Skin epidermis (tissue), 12 donors: ENCODE results near the gene ZNF112.
"Not testable (repeated sequence)": the region's sequence is repeated elsewhere in the genome, so short reads cannot be mapped to it uniquely, and the experiment has no call there.

Source experiments
- H3K27ac ChIP-seq, 21 experiments: fragments of 200-600 bp; sonication (generic) in 11 of 21; one replicate each; pipeline ENCODE4 v1.5.0; 2020; ENCODE audit warnings: mild to moderate bottlenecking in 3 of 21, inconsistent platforms in 2 of 21, moderate library complexity in 2 of 21
- H3K4me3 ChIP-seq, 7 experiments: fragments of 200-600 bp; sonication (generic) in 2 of 7; one replicate each; pipeline ENCODE4 v1.5.0; 2020; ENCODE audit warnings: inconsistent platforms in 2 of 7, mild to moderate bottlenecking in 2 of 7, moderate library complexity in 1 of 7

The ZNF112 gene

DNA sequence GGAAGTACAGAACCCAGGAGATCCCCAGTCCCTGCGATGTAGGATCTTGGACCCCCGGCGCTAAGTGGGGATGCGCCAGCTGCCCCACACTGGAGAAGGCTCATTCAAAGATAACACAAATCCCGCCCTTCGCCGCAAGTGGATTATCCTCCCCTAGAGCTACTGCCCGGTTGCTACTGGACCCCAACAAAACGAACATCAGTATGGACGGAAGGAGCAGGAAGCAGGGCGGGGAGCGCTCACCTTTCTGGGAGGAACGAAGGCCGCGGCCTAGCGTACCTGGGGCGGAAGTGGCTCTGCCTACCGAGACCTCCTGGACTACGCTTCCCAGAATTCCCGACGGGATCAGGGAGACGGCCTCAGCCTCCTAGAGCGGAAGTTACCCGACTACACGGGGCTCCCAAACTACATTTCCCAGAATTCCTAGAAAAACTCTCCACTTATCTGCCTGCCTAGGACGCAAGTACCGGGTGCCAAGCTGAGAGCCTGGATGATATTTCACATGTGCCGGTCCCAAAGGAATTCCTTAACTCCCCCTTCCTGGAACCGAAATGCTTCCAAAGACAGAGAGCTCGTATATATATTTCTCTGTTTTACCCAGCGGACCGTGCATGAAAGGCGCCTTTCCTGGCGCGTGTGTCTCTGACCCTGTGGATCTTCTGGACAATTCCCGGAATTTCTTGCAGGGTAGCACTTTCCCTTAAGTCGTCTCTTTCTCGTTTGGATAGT lies at the start of gene ZNF112:
TSS of gene ZNF112 (minus strand) at position 298 of the 729 bp plus-strand sequence. CDS start 16,141 bp downstream, outside the sequence.
- peak within 1 kb of the TSS in 15 of 21 experiments; percentile 13 to 77 (median 60) for H3K27ac ChIP-seq

DNA sequence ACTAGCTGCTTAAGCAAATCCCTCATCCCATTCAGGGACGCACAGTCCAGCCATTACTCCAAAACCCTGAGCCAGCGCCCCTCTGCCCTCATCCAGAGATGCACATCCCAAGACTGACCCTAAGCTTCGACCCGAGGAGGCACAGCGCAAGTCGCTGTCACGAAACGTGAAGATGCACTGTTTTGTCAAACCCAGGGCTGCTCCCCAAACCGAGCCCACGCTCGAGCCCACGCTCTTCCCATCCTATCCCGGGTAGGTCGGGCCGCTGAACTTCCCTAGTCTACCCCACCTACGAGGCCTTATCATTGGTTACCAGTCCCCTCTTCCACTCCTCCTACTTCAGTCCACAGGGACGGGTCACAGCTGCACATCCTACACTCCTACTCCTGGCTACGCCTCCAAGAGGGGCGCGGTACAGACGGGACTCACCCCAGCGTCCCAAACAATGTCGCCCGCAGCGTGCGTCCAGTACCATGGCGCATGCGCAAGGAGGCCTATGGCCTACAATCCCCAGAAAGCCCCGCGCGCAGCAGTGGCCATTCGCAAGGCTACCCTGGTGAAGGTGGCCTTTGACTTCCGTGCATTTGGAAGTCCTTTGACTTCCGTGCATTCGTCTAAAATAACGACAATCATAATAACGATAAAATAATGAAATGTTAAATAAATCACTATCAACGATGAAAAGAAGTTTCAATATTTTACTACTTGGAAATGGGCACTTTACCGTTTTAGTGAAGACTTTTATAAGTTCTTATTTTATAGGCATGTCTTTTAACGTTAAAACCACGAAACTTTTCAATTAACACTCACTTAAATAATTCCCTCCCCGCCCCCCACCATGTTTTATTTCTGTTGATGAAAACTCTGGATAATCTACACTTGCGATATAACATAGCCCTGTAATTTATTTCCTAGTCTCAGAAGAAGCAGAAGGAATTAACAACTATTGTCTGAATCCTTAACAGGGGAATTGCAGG lies 44.9 kb upstream of the ZNF112 start, which contains the start of gene ZNF285:
TSS of gene ZNF285 (minus strand) at position 470 of the 977 bp plus-strand sequence. CDS start 4,395 bp downstream, outside the sequence.
- Histone ChIP-seq H3K27ac (no peak within 1 kb of the TSS), H3K4me3 (peak within 1 kb of the TSS; percentile 18 to 49 (median 33))

More for the DNA sequence above, at the start of gene ZNF112:
- H3K4me3 ChIP-seq, result peak within 1 kb of the TSS; percentile 22 to 59 (median 40)

DNA sequence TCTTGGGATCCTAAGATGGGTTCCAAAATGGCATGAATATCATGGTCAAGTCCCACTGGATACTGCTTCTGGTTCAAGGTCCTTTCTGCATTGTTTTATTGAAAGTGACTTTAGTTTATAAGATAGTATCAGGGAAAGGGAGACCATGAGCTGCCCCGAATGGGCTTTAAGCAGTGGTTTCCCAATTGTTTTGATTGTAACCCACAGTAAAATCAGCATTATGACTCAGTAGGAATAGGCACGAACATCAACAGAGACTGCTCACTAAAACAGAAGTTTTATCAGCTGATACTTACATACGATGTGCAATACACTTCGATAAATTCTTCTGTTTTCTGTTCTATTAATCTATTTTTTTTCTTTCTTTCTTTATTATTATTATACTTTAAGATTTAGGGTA lies 32.8 kb upstream of the ZNF112 start:
- H3K27ac ChIP-seq, H3K4me3 ChIP-seq: not testable (repeated sequence)

DNA sequence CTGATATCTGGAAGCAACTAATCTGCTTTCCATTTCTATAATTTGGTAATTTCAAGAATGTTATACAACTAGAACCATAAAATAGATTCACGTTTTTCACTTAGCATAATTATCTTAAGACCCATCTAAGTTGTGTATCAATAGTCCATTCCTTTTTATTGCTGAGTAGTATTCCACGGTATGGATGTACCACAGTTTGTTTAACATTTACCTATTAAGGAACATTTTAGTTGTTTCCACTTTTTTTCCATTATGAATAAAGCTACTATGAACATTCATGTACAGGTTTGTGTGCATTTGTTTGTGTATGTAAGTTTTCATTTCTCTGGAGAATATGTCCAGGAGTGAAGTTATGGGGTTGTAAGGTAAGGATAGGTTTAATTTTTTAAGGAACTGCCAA lies 18.3 kb upstream of the ZNF112 start:
- H3K4me3 ChIP-seq, result no peak overlapping the region
- H3K27ac ChIP-seq, result no peak overlapping the region

DNA sequence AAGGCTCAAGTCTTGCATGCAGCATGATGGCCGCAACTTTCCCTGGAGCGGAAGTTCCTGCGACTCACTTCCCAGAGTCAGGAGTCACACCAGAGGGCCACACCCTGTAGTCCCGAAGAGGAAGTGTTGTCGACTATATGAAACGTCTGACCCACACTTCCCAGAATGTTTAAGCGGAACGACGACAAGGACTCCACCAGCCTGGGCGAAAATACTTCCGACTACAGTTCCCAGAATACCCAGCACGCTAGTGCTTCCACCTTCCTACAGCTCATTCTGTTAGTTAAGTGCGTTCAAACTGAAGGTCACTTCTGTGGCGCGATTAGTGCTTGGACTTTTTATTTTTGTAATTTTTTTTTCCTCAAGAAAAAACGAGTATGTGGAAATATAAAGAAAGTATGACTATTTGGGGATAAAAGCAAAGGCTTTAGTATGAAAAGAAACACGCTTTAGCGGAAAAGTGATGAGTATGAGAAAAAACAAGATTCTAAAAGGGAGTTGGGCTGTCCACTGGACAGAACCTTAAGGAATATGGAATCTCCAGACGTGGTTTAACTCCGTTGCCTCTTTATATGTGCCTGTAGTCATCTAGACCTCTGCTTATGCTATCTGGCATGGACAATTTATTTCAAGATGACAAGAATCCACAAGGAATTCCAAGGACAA lies 15.5 kb upstream of the ZNF112 start:
- H3K4me3 ChIP-seq, result no peak overlapping the region
- no peak overlapping the region for H3K27ac ChIP-seq

DNA sequence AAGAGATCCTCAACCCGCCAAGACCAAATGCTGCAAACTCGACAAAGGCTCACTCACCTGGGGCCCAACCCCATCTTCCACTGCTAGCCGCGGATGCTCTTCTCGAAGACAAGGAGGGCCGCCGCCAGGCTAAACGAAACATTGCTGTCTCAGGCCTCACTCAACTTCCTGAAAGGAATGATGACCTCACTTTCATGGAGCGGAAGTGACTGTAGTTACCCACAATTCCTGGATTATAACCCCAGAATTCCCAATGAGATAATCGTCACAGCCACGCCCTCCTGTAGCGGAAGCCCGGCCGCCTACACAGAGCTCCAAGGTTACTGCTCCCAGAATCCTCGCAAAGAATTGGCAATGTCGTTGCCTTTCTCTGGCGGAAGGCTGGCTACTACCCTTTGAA lies 10.5 kb upstream of the ZNF112 start:
- Histone ChIP-seq H3K4me3 (no peak overlapping the region), H3K27ac (no peak overlapping the region)

DNA sequence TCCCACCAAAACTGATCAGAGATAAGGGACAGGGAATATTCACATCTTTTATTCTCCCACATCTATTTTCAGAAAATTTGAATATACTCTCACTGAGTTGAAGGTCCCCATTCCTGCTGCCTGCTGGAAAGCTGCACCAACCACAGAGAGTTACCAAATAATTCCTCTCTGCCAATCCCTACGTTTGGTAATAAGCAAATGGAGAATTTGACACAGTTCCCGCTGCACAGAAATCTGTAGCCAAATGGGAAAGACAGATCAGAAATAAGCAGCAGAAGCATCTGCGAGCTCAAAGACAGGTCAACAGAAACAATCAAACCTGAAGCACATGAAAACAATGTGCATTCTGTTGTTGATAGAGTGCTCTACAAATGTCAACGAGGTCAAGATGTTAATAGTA lies 9.9 kb downstream of the ZNF112 start:
- H3K27ac ChIP-seq, result no peak overlapping the region
- H3K4me3 ChIP-seq, result no peak overlapping the region

DNA sequence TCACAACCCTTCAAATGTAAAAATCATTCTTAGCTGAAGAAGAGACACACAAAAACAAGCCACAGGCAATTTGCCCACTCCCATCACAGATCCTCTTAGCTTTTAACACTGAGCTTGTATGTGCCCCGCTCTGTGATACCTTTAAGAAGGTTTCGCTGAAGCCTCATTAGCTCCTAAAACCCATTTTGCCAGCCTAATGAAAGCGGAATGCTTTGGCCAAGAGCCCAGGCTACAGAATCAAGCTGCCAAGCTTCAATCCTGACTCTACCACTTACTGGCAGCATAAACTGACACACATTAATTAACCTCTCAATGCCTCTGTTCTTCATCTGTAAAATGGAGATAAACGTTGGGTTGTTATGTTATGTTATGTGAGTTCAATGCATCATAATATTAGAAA lies 10.5 kb downstream of the ZNF112 start:
- H3K4me3 ChIP-seq, result no peak overlapping the region
- no peak overlapping the region for H3K27ac ChIP-seq

DNA sequence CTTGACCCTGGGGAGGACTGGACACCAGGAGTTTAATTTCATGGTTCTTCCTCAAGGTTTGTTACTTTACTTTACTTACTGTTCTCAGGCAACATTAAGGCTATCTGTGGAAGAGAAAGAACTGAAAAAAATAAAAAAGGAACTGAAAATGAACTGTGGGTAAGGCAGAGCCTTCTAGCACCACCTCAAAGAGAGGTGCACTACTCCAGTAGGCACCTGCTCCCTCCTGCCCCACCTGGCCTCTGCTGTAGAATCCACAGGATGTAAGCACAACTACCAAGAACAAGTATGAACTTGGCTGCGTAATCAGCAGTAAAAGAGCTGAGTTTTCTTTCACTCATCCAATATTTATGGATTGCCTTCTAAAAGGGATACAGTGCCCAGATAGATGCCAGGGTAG lies 12.2 kb downstream of the ZNF112 start:
- H3K27ac ChIP-seq, result no peak overlapping the region
- H3K4me3 ChIP-seq, result no peak overlapping the region

DNA sequence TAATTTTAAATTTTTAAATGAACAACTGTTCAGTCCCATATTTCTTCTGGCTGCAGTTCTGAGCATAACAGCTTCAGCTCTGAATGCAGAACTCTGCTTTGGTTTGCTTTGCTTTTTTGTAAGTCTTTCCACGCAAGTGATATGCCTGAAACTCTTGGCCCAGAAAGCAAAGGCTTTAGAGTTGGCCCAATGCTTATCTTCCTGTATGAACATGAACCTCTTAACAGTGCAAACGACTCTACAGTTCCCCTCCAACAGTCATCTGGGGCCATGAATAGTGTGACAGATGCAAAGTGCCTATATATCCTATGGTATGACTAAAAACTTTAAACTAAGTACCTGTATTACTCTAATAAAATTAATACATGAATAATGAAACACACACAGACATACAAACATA lies 14.7 kb downstream of the ZNF112 start:
- H3K4me3 ChIP-seq, result no peak overlapping the region

DNA sequence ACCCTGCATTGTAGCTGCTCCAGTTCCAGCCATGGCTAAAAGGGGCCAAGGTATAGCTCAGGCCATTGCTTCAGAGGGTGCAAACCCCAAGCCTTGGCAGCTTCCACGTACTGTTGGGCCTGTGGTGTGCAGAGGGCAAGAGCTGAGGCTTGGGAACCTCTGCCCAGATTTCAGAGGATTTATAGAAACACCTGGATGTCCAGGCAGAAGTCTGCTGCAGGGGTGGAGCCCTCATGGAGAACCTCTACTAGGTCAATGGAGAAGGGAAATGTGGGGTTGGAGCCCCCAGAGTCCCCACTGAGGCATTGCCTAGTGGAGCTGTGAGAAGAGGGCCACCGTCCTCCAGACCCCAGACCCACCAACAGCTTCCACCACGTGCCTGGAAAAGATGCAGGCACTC lies 21.8 kb downstream of the ZNF112 start:
- not testable (repeated sequence) for H3K4me3 ChIP-seq, H3K27ac ChIP-seq

More for the DNA sequence above, 14.7 kb downstream of the ZNF112 start:
- H3K27ac ChIP-seq, result no peak overlapping the region

DNA sequence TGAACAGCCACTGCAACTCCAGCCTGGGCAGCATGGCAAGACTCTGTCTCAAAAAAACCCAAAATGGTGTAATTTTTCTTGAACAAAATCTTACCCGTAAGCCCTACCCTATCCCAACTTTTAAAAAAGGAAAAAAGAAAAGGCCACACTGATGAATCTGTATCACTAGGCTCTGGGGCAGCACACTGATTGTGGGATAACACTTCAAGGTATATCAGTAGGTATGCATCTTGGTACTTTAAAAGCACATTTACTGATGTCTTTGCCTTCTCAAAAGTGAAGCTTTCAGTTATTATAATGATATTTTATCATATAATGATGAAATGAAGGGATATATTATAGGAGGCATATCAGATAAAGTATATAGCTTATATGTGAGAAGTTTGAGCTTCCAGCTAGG lies 24.3 kb downstream of the ZNF112 start:
- Histone ChIP-seq H3K27ac (no peak overlapping the region), H3K4me3 (no peak overlapping the region)

DNA sequence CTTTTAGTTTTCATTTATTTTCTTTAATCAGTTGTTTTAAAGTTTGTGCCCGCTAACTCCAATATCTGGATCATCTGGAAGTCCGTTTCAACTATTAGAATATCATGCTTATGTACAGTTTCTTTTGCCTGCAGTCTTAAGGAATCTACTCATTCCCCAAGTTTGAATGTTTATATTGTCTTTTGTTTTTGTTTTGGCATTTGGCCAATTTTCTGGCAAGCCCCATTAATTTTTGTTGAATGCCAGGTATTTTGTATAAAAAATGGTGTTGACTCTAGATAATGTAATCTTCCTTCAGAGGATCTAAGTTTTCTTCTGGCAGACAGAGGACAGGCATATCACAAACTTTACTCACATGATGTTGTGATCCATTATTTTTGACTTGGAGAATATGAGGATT lies 40.6 kb downstream of the ZNF112 start:
- H3K27ac ChIP-seq, result no peak overlapping the region
- H3K4me3 ChIP-seq, result no peak overlapping the region

DNA sequence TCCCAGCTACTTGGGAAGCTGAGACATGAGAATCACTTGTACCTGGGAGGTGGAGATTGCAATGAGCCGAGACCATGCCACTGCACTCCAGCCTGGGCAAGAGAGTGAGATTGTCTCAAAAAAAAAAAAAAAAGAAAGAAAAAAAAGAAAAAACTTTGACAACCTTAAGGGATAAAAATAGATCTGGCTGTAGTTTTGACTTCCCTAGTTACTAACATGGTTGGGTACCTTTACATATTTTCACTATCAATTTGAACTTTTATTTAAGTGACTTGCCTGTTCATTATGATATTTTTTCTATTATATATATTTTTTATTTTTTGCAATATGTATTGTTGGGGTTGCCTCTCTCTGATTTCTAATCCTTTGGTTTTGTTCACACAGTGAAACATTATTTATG lies 43.2 kb downstream of the ZNF112 start:
- Histone ChIP-seq H3K4me3 (no peak overlapping the region), H3K27ac (no peak overlapping the region)

DNA sequence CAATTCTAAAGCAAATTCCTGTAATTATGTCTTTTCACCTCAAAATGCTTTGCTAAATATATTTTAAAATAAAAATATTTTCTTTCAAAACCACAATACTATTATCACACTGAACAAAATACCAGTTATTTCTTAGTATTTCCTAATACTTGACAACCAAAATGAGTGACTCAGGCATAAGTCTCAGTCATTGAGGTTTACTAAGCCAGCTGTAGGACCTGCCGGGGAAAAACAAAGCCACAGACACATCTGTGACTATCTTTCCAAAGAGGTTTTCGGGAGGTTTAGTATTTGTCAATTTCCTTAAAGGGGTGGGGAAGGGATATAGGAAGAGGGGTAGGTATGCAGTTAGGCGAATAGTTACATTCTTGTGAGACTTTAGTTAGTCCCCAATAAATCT lies 48.5 kb downstream of the ZNF112 start:
- no peak overlapping the region for H3K27ac ChIP-seq
- H3K4me3 ChIP-seq, result no peak overlapping the region

DNA sequence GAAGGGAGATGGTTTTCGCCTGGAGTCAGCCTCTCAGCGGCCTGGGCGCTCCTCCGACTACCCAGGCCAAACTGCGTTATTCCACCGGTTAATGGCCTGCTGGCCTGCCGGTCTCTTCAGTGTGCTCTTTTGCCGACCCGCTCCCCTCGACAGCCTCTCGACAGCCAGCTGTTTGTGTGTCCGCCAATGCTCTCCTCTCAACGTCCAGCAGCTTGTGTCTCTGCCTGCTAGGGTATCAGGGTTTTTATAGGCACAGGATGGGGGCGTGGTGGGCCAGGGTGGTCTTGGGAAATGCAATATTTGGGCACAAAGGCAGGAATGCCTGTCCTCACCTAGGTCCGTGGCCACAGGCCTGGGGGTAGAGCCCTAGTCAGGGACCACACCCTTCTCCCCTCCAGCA lies 50.2 kb downstream of the ZNF112 start:
- Histone ChIP-seq H3K4me3 (no peak overlapping the region), H3K27ac (no peak overlapping the region)

DNA sequence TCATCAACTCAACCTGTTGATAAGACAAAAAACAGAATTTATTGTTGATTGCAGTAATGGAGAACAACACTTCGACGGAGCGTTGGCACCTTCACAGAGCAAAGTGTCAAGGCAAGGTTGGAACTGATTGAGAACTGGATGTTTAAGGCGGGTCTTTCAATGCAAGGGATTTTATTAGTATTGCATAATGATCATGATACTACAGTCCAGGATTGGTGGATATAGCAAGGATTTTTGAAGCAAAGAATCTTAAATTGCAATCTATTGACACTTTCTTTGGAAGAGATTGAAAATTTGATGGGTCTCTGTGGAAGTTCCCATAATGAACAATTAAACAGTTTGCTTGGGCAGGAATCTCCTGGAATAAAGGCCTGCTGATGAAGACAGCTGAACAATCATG lies 51.0 kb downstream of the ZNF112 start:
- no peak overlapping the region for H3K27ac ChIP-seq
- peak overlapping the region in 2 of 7 experiments; percentile 71 to 78 for H3K4me3 ChIP-seq

DNA sequence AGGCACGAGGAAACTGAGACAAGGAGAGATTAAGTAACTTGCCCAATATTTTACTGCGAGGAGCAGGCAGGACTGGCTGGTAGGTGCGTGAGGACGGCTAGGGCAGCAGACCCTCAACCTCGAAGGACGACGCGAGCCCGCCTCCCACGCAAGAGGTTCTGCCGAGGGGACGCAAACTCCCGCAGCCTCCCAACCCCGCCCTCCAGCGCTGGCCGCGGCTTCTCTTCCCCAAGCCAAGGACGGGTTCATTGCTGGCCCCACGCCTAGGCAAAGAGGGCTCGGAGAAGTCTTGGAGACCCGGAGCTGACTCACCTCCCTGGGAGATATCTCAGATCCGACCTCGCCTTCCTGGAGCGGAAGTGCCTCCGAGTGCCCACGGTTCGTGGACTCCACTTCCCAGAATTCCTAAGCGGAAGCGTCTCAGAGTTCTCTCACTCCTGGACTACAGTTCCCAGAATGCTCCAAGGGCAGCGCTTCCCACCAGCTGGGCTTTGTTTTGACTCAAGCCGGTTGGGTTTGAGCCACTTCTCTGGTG lies 51.8 kb downstream of the ZNF112 start, which contains the start of gene ZNF235:
TSS of gene ZNF235 (minus strand) at position 367 of the 535 bp plus-strand sequence. CDS start 1,621 bp downstream, outside the sequence.
- H3K4me3 ChIP-seq, result peak within 1 kb of the TSS; percentile 53 to 81 (median 71)

DNA sequence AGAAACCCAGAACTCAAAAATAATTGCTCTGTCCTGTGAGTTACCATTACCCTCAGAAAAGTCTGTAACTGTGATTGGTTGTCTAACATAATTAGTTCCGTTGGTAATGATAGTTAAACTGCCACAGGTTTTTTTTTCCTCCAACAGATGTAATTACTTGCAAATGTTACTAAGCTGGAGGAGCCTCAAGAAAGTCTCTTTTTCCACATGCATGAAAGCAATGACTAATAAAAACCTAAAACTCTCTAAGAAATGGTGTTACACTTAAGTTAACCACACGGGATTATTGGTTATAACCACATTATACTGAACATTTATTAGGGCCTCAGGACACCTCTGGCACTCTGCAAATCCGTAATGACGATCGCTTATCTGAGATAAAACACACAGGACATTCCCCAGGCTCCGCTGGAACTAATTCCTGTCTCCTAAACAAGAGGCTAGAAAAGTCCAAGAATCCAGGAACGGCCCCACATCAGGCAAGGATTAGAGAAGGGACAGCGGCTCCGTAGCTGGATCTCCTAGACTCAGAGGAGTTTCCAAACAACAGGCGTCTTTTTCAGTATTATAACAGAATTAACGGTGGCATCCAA lies 52.4 kb downstream of the ZNF112 start:
- Histone ChIP-seq H3K4me3 (peak overlapping the region; percentile 53 to 81 (median 71)), H3K27ac (peak overlapping the region in 19 of 21 experiments; percentile 65 to 89 (median 77))

More for the DNA sequence above, 51.8 kb downstream of the ZNF112 start, which contains the start of gene ZNF235:
- peak within 1 kb of the TSS; percentile 65 to 89 (median 77) for H3K27ac ChIP-seq
